NK-92 treated with Interleukin-12 subunit alpha and Interleukin-12 subunit beta, amount 100 ng/mL, for 24 hours (cell line): ENCODE results near the gene GNAS-AS1.
A peak's percentile ranks its signal among the peaks of the same experiment; 100 is the strongest.

ENCODE experiments used
- DNase-seq: peaks from one replicate; lab custom pipeline; 2025; lab: John Stamatoyannopoulos, UW

Gene GNAS-AS1

GRCh38 chr20:58886546-58886945 is 35.8 kb upstream of the GNAS-AS1 start:
- no peak for DNase-seq

- no peak for DNase-seq
Measured at GRCh38 chr20:58884966-58885365, 34.3 kb upstream of the GNAS-AS1 start.

GRCh38 chr20:58883241-58883691 is 32.6 kb upstream of the GNAS-AS1 start:
- DNase-seq, result no peak

- DNase-seq, result no peak
Measured at GRCh38 chr20:58882704-58883089, 32.0 kb upstream of the GNAS-AS1 start.

GRCh38 chr20:58880994-58881752 is 30.5 kb upstream of the GNAS-AS1 start:
- DNase-seq, result no peak

GRCh38 chr20:58880441-58880840 is 29.7 kb upstream of the GNAS-AS1 start:
- no peak for DNase-seq

- DNase-seq, result no peak
Measured at GRCh38 chr20:58878399-58878798, 27.7 kb upstream of the GNAS-AS1 start.

GRCh38 chr20:58877976-58878360 is 27.3 kb upstream of the GNAS-AS1 start:
- DNase-seq, result no peak

- DNase-seq, result no peak
Measured at GRCh38 chr20:58877050-58877975, 26.6 kb upstream of the GNAS-AS1 start.

GRCh38 chr20:58876437-58876836 is 25.7 kb upstream of the GNAS-AS1 start:
- DNase-seq, result no peak

- DNase-seq, result no peak
Measured at GRCh38 chr20:58875541-58876134, 24.9 kb upstream of the GNAS-AS1 start.

- DNase-seq, result no peak
Measured at GRCh38 chr20:58875111-58875510, 24.4 kb upstream of the GNAS-AS1 start.

- DNase-seq, result no peak
Measured at GRCh38 chr20:58874469-58874868, 23.8 kb upstream of the GNAS-AS1 start.

GRCh38 chr20:58871533-58872102 is 20.9 kb upstream of the GNAS-AS1 start:
- no peak for DNase-seq

- DNase-seq, result peak; percentile 17
Measured at GRCh38 chr20:58870293-58871014, 19.8 kb upstream of the GNAS-AS1 start.

- DNase-seq, result no peak
Measured at GRCh38 chr20:58869662-58870227, 19.0 kb upstream of the GNAS-AS1 start.

- DNase-seq, result no peak
Measured at GRCh38 chr20:58868795-58869194, 18.1 kb upstream of the GNAS-AS1 start.

- DNase-seq, result no peak
Measured at GRCh38 chr20:58867211-58867610, 16.5 kb upstream of the GNAS-AS1 start.

- DNase-seq, result no peak
Measured at GRCh38 chr20:58865843-58866242, 15.1 kb upstream of the GNAS-AS1 start.

GRCh38 chr20:58864346-58864745 is 13.6 kb upstream of the GNAS-AS1 start:
- DNase-seq, result no peak
